Measurements from ENCODE around the gene LRP2. TPM values are rescaled to one million over a fixed set of nuclear protein-coding genes. Genes with fewer than 3 reads are reported as not detected.

Gene LRP2
- polyA plus RNA-seq, 1 of the 3 experiments (the other 2 are of a cell fraction): not detected

- TF ChIP-seq MAX (IDR thresholded peaks at IDR 0.05; ENCODE audit: low read depth) (no peak), ELF1 (IDR thresholded peaks at IDR 0.05) (no peak), RAD21 (IDR thresholded peaks at IDR 0.05; ENCODE audit: low read length) (no peak), GATA2 (CRISPR knock-in tag; IDR thresholded peaks at IDR 0.05) (no peak), RXRA (IDR thresholded peaks at IDR 0.05; ENCODE audit: borderline replicate concordance, low read depth) (no peak)
- TF ChIP-seq, protein P1, sequence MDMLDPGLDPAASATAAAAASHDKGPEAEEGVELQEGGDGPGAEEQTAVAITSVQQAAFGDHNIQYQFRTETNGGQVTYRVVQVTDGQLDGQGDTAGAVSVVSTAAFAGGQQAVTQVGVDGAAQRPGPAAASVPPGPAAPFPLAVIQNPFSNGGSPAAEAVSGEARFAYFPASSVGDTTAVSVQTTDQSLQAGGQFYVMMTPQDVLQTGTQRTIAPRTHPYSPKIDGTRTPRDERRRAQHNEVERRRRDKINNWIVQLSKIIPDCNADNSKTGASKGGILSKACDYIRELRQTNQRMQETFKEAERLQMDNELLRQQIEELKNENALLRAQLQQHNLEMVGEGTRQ (IDR thresholded peaks at IDR 0.05; ENCODE audit: borderline replicate concordance, low read depth, low read length): no peak
- TF ChIP-seq, protein P2, sequence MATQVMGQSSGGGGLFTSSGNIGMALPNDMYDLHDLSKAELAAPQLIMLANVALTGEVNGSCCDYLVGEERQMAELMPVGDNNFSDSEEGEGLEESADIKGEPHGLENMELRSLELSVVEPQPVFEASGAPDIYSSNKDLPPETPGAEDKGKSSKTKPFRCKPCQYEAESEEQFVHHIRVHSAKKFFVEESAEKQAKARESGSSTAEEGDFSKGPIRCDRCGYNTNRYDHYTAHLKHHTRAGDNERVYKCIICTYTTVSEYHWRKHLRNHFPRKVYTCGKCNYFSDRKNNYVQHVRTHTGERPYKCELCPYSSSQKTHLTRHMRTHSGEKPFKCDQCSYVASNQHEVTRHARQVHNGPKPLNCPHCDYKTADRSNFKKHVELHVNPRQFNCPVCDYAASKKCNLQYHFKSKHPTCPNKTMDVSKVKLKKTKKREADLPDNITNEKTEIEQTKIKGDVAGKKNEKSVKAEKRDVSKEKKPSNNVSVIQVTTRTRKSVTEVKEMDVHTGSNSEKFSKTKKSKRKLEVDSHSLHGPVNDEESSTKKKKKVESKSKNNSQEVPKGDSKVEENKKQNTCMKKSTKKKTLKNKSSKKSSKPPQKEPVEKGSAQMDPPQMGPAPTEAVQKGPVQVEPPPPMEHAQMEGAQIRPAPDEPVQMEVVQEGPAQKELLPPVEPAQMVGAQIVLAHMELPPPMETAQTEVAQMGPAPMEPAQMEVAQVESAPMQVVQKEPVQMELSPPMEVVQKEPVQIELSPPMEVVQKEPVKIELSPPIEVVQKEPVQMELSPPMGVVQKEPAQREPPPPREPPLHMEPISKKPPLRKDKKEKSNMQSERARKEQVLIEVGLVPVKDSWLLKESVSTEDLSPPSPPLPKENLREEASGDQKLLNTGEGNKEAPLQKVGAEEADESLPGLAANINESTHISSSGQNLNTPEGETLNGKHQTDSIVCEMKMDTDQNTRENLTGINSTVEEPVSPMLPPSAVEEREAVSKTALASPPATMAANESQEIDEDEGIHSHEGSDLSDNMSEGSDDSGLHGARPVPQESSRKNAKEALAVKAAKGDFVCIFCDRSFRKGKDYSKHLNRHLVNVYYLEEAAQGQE (IDR thresholded peaks at IDR 0.05; ENCODE audit: low read depth, low read length): no peak
- TF ChIP-seq, protein P3, sequence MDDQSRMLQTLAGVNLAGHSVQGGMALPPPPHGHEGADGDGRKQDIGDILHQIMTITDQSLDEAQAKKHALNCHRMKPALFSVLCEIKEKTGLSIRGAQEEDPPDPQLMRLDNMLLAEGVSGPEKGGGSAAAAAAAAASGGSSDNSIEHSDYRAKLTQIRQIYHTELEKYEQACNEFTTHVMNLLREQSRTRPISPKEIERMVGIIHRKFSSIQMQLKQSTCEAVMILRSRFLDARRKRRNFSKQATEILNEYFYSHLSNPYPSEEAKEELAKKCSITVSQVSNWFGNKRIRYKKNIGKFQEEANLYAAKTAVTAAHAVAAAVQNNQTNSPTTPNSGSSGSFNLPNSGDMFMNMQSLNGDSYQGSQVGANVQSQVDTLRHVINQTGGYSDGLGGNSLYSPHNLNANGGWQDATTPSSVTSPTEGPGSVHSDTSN (IDR thresholded peaks at IDR 0.05): no peak
Observed at GRCh38 chr2:169258045-169258601, 104.2 kb downstream of the LRP2 start (continued).

DNA sequence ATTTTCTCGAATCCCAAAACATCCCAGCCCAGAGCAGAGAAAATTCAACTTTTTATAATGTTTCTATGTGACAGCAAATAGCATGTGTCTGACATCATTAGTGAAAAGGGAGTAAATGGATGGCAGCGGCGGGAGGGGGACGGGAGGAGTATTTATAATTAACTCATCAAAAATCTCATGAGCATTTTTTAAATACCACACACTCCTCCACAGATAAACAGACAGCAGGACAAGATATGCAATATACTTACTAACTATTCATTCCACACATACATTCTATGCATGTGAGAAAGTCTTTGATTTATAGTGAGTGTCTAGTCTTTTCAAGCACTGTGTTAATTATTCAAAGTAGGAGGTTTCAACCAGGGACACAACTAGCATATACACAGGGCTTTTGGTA, 107.6 kb downstream of the LRP2 start:
- TF ChIP-seq, protein P4, sequence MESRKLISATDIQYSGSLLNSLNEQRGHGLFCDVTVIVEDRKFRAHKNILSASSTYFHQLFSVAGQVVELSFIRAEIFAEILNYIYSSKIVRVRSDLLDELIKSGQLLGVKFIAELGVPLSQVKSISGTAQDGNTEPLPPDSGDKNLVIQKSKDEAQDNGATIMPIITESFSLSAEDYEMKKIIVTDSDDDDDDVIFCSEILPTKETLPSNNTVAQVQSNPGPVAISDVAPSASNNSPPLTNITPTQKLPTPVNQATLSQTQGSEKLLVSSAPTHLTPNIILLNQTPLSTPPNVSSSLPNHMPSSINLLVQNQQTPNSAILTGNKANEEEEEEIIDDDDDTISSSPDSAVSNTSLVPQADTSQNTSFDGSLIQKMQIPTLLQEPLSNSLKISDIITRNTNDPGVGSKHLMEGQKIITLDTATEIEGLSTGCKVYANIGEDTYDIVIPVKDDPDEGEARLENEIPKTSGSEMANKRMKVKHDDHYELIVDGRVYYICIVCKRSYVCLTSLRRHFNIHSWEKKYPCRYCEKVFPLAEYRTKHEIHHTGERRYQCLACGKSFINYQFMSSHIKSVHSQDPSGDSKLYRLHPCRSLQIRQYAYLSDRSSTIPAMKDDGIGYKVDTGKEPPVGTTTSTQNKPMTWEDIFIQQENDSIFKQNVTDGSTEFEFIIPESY (IDR thresholded peaks at IDR 0.05; ENCODE audit: borderline replicate concordance, low read depth): no peak
- TF ChIP-seq TCF12 (IDR thresholded peaks at IDR 0.05) (no peak), RAD21 (IDR thresholded peaks at IDR 0.05; ENCODE audit: low read length) (no peak), MEF2A (IDR thresholded peaks at IDR 0.05; ENCODE audit: borderline replicate concordance, low read depth) (no peak), JUND (IDR thresholded peaks at IDR 0.05) (no peak), TEAD4 (IDR thresholded peaks at IDR 0.05; ENCODE audit: borderline replicate concordance, insufficient read depth) (no peak), EZH2phosphoT487 (IDR thresholded peaks at IDR 0.05; ENCODE audit: borderline replicate concordance, low read depth) (no peak), FOXM1 (IDR thresholded peaks at IDR 0.05; ENCODE audit: low read depth) (no peak), IRF3 (IDR thresholded peaks at IDR 0.05; ENCODE audit: low read depth, low read length) (no peak)
- no peak for DNase-seq
- no peak overlapping the region for H3K9ac ChIP-seq
- ChIA-PET CTCF (no interaction called here), POLR2A (no interaction called here)
- WGBS (ENCODE audit: low lambda C conversion rate): 40% methylated on average over 4 of the region's 4 CpGs
- no peaks in the 10 kb centered on the region for H3K36me3 ChIP-seq (replicated peaks in 1 of 2; ENCODE audit: control insufficient read depth in 1 of 2, insufficient read depth in 2 of 2, low read length in 1 of 2)
- H3F3A ChIP-seq (replicated peaks; ENCODE audit: insufficient read depth): no peaks in the 10 kb centered on the region
- H3K27me3 ChIP-seq (ENCODE audit: insufficient read depth): no peaks in the 10 kb centered on the region
- H3K4me3 ChIP-seq (ENCODE audit: low read depth in 2 of 2, low read length in 1 of 2): no peak overlapping the region
- no peaks in the 10 kb centered on the region for H3K9me3 ChIP-seq
- H3K79me2 ChIP-seq (ENCODE audit: insufficient read depth): no peaks in the 10 kb centered on the region
- no peaks in the 10 kb centered on the region for H3K4me1 ChIP-seq (ENCODE audit: control insufficient read depth in 1 of 2, insufficient read depth in 2 of 2, low read depth in 1 of 2, low read length in 1 of 2)
- no peaks in the 10 kb centered on the region for H3K9me2 ChIP-seq
- H3K4me2 ChIP-seq: no peak overlapping the region
- H3K27ac ChIP-seq (ENCODE audit: low read depth in 2 of 2, low read length in 1 of 2): no peak overlapping the region
- H2AFZ ChIP-seq (ENCODE audit: low read depth): no peak overlapping the region
- H4K20me1 ChIP-seq (ENCODE audit: insufficient read depth): no peaks in the 10 kb centered on the region
